ENCODE data around the gene TRIM54. TPM values are rescaled to one million over a fixed set of nuclear protein-coding genes. Genes with fewer than 3 reads are reported as not detected.

The TRIM54 gene
- total and polyA plus RNA-seq, 9 of the 15 experiments (the other 6 are each of a cell fraction or from before 2014, with no cell fraction given), result not detected

DNA sequence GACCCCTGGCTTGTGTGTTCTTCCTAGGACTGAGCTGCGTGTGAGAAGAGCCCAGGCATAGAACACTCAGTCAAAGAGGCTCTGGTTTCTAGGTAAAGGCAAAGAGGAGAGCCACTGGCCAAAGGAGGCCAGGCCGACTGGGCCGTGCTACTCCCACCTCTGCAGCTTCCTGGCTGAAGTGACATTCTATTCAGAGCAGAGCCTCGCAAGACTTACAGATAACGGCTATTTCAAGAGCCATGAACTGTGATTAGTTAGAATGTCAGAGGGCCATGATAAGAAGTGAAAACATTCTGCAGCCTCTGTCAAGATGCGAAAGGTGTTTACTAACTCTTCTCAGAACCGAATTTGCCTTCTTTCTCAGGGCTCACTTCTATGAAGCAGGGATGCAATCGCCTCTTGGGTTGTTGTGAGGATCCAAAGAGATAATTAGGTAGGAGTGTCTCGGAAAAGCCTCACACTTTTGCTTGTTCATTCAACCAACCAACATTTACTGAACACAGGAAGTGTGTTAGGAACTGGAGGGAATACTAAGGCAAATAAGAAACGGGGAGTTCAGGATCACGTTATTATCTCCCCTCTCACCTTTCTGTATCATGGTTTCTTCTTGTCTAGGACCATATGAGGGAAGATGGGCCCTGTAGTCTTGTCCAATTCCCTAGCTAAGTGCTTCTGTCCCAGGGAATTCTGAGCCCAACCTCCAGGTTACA is 10.4 kb upstream of the TRIM54 start (continued):
- 0 out of 2 replicates have a peak, but pooled peaks have one; percentile 37 for TF ChIP-seq HDAC2 (IDR thresholded peaks at IDR 0.05)
- TF ChIP-seq, protein P1, sequence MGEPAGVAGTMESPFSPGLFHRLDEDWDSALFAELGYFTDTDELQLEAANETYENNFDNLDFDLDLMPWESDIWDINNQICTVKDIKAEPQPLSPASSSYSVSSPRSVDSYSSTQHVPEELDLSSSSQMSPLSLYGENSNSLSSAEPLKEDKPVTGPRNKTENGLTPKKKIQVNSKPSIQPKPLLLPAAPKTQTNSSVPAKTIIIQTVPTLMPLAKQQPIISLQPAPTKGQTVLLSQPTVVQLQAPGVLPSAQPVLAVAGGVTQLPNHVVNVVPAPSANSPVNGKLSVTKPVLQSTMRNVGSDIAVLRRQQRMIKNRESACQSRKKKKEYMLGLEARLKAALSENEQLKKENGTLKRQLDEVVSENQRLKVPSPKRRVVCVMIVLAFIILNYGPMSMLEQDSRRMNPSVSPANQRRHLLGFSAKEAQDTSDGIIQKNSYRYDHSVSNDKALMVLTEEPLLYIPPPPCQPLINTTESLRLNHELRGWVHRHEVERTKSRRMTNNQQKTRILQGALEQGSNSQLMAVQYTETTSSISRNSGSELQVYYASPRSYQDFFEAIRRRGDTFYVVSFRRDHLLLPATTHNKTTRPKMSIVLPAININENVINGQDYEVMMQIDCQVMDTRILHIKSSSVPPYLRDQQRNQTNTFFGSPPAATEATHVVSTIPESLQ (CRISPR knock-in tag; IDR thresholded peaks at IDR 0.05), result no peak
- no peak for TF ChIP-seq TGIF2 (CRISPR knock-in tag; IDR thresholded peaks at IDR 0.05)
- peak; percentile 18; the same call in 1 of the 2 replicates for TF ChIP-seq SMARCE1 (IDR thresholded peaks at IDR 0.05)
- TF ChIP-seq ZFP36 (IDR thresholded peaks at IDR 0.05; ENCODE audit: low read depth, low read length, partially characterized antibody), result peak; percentile 68
- TF ChIP-seq, protein P2, sequence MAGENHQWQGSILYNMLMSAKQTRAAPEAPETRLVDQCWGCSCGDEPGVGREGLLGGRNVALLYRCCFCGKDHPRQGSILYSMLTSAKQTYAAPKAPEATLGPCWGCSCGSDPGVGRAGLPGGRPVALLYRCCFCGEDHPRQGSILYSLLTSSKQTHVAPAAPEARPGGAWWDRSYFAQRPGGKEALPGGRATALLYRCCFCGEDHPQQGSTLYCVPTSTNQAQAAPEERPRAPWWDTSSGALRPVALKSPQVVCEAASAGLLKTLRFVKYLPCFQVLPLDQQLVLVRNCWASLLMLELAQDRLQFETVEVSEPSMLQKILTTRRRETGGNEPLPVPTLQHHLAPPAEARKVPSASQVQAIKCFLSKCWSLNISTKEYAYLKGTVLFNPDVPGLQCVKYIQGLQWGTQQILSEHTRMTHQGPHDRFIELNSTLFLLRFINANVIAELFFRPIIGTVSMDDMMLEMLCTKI (IDR thresholded peaks at IDR 0.05; ENCODE audit: partially characterized antibody), result no peak
- TF ChIP-seq ARID1B (IDR thresholded peaks at IDR 0.05), result peak; percentile 62; the same call in 1 of the 2 replicates
- TF ChIP-seq EP300 (IDR thresholded peaks at IDR 0.05; ENCODE audit: low read length), result peak; percentile 46; the same call in 1 of the 2 replicates
- TF ChIP-seq RAD51 (IDR thresholded peaks at IDR 0.05; ENCODE audit: borderline replicate concordance, low read depth), result no peak
- TF ChIP-seq, protein P3, sequence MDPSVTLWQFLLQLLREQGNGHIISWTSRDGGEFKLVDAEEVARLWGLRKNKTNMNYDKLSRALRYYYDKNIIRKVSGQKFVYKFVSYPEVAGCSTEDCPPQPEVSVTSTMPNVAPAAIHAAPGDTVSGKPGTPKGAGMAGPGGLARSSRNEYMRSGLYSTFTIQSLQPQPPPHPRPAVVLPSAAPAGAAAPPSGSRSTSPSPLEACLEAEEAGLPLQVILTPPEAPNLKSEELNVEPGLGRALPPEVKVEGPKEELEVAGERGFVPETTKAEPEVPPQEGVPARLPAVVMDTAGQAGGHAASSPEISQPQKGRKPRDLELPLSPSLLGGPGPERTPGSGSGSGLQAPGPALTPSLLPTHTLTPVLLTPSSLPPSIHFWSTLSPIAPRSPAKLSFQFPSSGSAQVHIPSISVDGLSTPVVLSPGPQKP (CRISPR knock-in tag; IDR thresholded peaks at IDR 0.05), result no peak
- TF ChIP-seq GTF2F1 (IDR thresholded peaks at IDR 0.05; ENCODE audit: low read depth, low read length), result no peak
- peak; percentile 68 for TF ChIP-seq ZNF507 (tag; conservative IDR thresholded peaks at IDR 0.05)
- TF ChIP-seq NFIC (IDR thresholded peaks at IDR 0.05), result no peak
- TF ChIP-seq, protein P4, sequence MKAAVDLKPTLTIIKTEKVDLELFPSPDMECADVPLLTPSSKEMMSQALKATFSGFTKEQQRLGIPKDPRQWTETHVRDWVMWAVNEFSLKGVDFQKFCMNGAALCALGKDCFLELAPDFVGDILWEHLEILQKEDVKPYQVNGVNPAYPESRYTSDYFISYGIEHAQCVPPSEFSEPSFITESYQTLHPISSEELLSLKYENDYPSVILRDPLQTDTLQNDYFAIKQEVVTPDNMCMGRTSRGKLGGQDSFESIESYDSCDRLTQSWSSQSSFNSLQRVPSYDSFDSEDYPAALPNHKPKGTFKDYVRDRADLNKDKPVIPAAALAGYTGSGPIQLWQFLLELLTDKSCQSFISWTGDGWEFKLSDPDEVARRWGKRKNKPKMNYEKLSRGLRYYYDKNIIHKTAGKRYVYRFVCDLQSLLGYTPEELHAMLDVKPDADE (conservative IDR thresholded peaks at IDR 0.05; ENCODE audit: control insufficient read depth, low read depth, low read length), result no peak
- TF ChIP-seq, protein P5, sequence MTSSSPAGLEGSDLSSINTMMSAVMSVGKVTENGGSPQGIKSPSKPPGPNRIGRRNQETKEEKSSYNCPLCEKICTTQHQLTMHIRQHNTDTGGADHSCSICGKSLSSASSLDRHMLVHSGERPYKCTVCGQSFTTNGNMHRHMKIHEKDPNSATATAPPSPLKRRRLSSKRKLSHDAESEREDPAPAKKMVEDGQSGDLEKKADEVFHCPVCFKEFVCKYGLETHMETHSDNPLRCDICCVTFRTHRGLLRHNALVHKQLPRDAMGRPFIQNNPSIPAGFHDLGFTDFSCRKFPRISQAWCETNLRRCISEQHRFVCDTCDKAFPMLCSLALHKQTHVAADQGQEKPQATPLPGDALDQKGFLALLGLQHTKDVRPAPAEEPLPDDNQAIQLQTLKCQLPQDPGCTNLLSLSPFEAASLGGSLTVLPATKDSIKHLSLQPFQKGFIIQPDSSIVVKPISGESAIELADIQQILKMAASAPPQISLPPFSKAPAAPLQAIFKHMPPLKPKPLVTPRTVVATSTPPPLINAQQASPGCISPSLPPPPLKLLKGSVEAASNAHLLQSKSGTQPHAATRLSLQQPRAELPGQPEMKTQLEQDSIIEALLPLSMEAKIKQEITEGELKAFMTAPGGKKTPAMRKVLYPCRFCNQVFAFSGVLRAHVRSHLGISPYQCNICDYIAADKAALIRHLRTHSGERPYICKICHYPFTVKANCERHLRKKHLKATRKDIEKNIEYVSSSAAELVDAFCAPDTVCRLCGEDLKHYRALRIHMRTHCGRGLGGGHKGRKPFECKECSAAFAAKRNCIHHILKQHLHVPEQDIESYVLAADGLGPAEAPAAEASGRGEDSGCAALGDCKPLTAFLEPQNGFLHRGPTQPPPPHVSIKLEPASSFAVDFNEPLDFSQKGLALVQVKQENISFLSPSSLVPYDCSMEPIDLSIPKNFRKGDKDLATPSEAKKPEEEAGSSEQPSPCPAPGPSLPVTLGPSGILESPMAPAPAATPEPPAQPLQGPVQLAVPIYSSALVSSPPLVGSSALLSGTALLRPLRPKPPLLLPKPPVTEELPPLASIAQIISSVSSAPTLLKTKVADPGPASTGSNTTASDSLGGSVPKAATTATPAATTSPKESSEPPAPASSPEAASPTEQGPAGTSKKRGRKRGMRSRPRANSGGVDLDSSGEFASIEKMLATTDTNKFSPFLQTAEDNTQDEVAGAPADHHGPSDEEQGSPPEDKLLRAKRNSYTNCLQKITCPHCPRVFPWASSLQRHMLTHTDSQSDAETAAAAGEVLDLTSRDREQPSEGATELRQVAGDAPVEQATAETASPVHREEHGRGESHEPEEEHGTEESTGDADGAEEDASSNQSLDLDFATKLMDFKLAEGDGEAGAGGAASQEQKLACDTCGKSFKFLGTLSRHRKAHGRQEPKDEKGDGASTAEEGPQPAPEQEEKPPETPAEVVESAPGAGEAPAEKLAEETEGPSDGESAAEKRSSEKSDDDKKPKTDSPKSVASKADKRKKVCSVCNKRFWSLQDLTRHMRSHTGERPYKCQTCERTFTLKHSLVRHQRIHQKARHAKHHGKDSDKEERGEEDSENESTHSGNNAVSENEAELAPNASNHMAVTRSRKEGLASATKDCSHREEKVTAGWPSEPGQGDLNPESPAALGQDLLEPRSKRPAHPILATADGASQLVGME (CRISPR knock-in tag; IDR thresholded peaks at IDR 0.05), result no peak
- no peak for TF ChIP-seq HNRNPLL (IDR thresholded peaks at IDR 0.05; ENCODE audit: low read depth, low read length, poor library complexity, severe bottlenecking)
